ENCODE data around the gene E2F2.

DNA sequence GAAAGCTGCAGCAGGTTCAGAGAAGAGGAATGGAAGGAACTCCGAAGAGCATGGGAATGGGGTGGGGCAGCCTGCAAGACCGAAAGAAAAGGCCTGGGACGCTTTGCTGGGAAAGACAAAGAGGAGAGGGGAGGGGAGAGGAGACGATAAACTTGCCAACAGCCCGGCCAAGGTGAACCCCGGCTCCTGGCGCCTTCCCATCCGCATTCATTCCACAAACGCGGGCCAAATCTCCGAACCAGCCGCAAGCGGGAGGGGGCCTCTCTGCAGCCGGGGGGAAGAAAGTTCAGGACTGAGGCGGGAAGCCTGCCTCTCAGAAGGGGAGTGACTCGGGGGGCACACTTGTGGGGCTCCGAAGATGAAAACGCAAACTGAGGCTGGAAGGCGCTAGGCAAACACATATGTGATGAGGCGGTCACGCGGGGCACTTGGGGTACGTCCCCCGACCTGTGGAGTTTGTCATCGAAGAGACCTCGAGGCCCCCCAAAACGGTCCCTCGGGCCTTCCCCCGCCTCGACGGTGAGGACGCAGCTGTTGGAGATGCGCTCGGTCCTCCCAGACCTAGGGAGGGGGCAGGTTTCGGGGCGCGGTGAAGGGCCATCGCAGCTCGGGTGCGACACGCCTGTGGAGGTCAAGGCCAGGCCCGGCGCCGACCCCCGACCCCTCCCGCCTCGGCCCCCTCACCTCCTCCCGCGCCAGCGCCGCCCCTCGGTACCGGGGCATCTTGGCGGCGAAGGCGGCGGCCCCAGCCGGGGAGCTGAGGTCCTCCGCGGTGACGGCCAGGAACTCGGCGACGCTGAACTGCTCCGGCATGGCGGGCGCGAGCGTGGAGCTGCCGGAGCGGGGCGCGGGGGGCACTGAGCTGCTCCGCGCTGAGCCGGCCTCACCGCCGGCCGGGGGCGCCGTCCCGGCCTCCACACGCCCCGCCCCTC lies 47.4 kb downstream of the E2F2 start, which contains the start of gene ASAP3:
- TF ChIP-seq EZH2 (IDR thresholded peaks at IDR 0.05; ENCODE audit: borderline replicate concordance): no peak
- TF ChIP-seq, protein P1, sequence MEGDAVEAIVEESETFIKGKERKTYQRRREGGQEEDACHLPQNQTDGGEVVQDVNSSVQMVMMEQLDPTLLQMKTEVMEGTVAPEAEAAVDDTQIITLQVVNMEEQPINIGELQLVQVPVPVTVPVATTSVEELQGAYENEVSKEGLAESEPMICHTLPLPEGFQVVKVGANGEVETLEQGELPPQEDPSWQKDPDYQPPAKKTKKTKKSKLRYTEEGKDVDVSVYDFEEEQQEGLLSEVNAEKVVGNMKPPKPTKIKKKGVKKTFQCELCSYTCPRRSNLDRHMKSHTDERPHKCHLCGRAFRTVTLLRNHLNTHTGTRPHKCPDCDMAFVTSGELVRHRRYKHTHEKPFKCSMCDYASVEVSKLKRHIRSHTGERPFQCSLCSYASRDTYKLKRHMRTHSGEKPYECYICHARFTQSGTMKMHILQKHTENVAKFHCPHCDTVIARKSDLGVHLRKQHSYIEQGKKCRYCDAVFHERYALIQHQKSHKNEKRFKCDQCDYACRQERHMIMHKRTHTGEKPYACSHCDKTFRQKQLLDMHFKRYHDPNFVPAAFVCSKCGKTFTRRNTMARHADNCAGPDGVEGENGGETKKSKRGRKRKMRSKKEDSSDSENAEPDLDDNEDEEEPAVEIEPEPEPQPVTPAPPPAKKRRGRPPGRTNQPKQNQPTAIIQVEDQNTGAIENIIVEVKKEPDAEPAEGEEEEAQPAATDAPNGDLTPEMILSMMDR (IDR thresholded peaks at IDR 0.05; ENCODE audit: poor library complexity): peak; percentile 29
